PC-9 (cell line): ENCODE results near the gene RPL31. TPM values are rescaled to one million over a fixed set of nuclear protein-coding genes. Genes with fewer than 3 reads are reported as not detected.

Experiments used
- BruUV-seq: library from RNA; stranded (reverse); fragments of 400-500 nt; replicated peaks from 2 replicates; lab custom pipeline; 2021; lab: Mats Ljungman, UMichigan
- CTCF ChIA-PET: fragments of 300-600 bp; sonication (Branson Sonifier 250); formaldehyde crosslinking; loops from one replicate; lab custom pipeline; 2022; ENCODE audit warnings: antibody characterized with exemption; lab: Charles Lee
- POLR2A ChIA-PET: fragments of 300-600 bp; sonication (Branson Sonifier 250); formaldehyde crosslinking; loops from one replicate; lab custom pipeline; 2022; ENCODE audit warnings: antibody characterized with exemption; ENCODE audit not compliant: unreplicated experiment; lab: Charles Lee
- DNase-seq, 2 experiments: peaks; one replicate each; pipeline versions ENCODE4 v3.0.0 to v3.0.0-alpha.2; 2015 to 2022; ENCODE audit warnings: mixed read lengths in 1 of 2
- H2AFZ ChIP-seq: fragments of 200-600 bp; sonication (generic); 2 replicates; pipeline ENCODE4 v1.8.1; 2017; ENCODE audit warnings: antibody characterized with exemption
- H3F3A ChIP-seq: fragments of 200-600 bp; sonication (generic); 2 replicates; pipeline ENCODE4 v1.8.1; 2017; ENCODE audit warnings: antibody characterized with exemption, mild to moderate bottlenecking, low read depth; ENCODE audit not compliant: insufficient read depth
- H3K27ac ChIP-seq: fragments of 200-600 bp; sonication (generic); 2 replicates; pipeline ENCODE4 v1.6.1; 2016; ENCODE audit warnings: mixed run types
- H3K27me3 ChIP-seq: fragments of 200-600 bp; sonication (generic); 2 replicates; pipeline ENCODE4 v1.6.1; 2016; ENCODE audit warnings: low read depth, mixed run types; ENCODE audit not compliant: insufficient read depth
- H3K36me3 ChIP-seq: fragments of 200-600 bp; sonication (generic); 2 replicates; pipeline ENCODE4 v1.6.1; 2016; ENCODE audit warnings: low read depth, mixed run types
- H3K4me1 ChIP-seq: fragments of 200-600 bp; sonication (generic); replicated peaks from 2 replicates; pipeline ENCODE4 v1.6.1; 2016; ENCODE audit warnings: mixed run types; ENCODE audit not compliant: insufficient read depth
- H3K4me2 ChIP-seq: fragments of 200-600 bp; sonication (generic); 2 replicates; pipeline ENCODE4 v1.6.1; 2017; ENCODE audit warnings: mixed run types
- H3K4me3 ChIP-seq: fragments of 200-600 bp; sonication (generic); 2 replicates; pipeline ENCODE4 v1.6.1; 2016; ENCODE audit warnings: mixed run types
- H3K79me2 ChIP-seq: fragments of 200-600 bp; sonication (generic); 2 replicates; pipeline ENCODE4 v1.6.1; 2017; ENCODE audit warnings: low read depth, mixed run types
- H3K9me2 ChIP-seq: fragments of 200-600 bp; sonication (generic); 2 replicates; pipeline ENCODE4 v1.8.1; 2017; ENCODE audit warnings: mild to moderate bottlenecking; ENCODE audit not compliant: insufficient read depth
- H3K9me3 ChIP-seq: fragments of 200-600 bp; sonication (generic); 2 replicates; pipeline ENCODE4 v1.8.1; 2016; ENCODE audit warnings: low read depth; ENCODE audit not compliant: insufficient read depth
- H4K20me1 ChIP-seq: fragments of 200-600 bp; sonication (generic); 2 replicates; pipeline ENCODE4 v1.8.1; 2017; ENCODE audit not compliant: insufficient read depth
- CTCF ChIP-seq: fragments of 200-600 bp; sonication (generic); conservative IDR thresholded peaks from 2 replicates; pipeline ENCODE4 v1.6.1; 2017; ENCODE audit warnings: mixed run types, antibody characterized with exemption, mild to moderate bottlenecking, moderate library complexity
- EZH2 ChIP-seq: fragments of 200-600 bp; sonication (generic); IDR thresholded peaks from 2 replicates; pipeline ENCODE4 v1.8.0; 2017; ENCODE audit warnings: antibody characterized with exemption, low read depth
- intact Hi-C: fragments of 100-400 bp; cut with micrococcal nuclease; formaldehyde crosslinking; loops from one replicate; pipeline ENCODE4 v1.10.0; 2022; ENCODE audit not compliant: unreplicated experiment
- total RNA-seq: library from RNA; stranded (reverse); gene quantifications from 2 replicates; pipeline ENCODE4 v1.2.3, GENCODE V29; 2021

The RPL31 gene
- total RNA-seq, 1 experiment from 2014 or later = 1,251 TPM

GRCh38 chr2:100965596-100965995 is 36.5 kb upstream of the RPL31 start:
- POLR2A ChIA-PET = no interaction called here
- no TSS peak for BruUV-seq
- CTCF ChIA-PET = no interaction called here
- Histone ChIP-seq H3K4me3 (no peak overlapping the region), H3K4me1 (no peaks in the 10 kb centered on the region), H4K20me1 (no peaks in the 10 kb centered on the region), H3K27ac (no peak overlapping the region), H3K36me3 (peaks cover 24% of the 10 kb centered on the region), H3F3A (peaks cover 3% of the 10 kb centered on the region; the same call in 1 of the 2 replicates), H3K9me3 (no peaks in the 10 kb centered on the region), H2AFZ (no peak overlapping the region), H3K79me2 (no peaks in the 10 kb centered on the region), H3K9me2 (no peaks in the 10 kb centered on the region), H3K4me2 (no peak overlapping the region), H3K27me3 (no peaks in the 10 kb centered on the region)
- no peak for DNase-seq
- no peak for TF ChIP-seq EZH2
- intact Hi-C loops = no loop called here

- BruUV-seq = no TSS peak
- Histone ChIP-seq H4K20me1 (no peaks in the 10 kb centered on the region), H3K4me3 (no peak overlapping the region), H3K9me2 (no peaks in the 10 kb centered on the region), H3K4me1 (no peaks in the 10 kb centered on the region), H3K9me3 (no peaks in the 10 kb centered on the region), H3K27me3 (no peaks in the 10 kb centered on the region), H3K36me3 (peaks cover 31% of the 10 kb centered on the region), H3K4me2 (no peak overlapping the region), H3K79me2 (no peaks in the 10 kb centered on the region), H3K27ac (no peak overlapping the region), H2AFZ (no peak overlapping the region), H3F3A (0 out of 2 replicates have a peak, but pooled peaks cover 3% of the 10 kb centered on the region)
- CTCF ChIA-PET = no interaction called here
- POLR2A ChIA-PET = no interaction called here
- TF ChIP-seq CTCF (no peak), EZH2 (no peak)
- intact Hi-C loops = no loop called here
- no peak for DNase-seq
Measured at GRCh38 chr2:100967716-100968115, 34.4 kb upstream of the RPL31 start.

- no TSS peak for BruUV-seq
- CTCF ChIA-PET = no interaction called here
- H4K20me1 ChIP-seq = no peaks in the 10 kb centered on the region
- H3K9me2 ChIP-seq = no peaks in the 10 kb centered on the region
- no peak overlapping the region for H3K27ac ChIP-seq
- H3K4me3 ChIP-seq = no peak overlapping the region
- H3K79me2 ChIP-seq = no peaks in the 10 kb centered on the region
- no peak for TF ChIP-seq CTCF
- TF ChIP-seq EZH2 = no peak
- intact Hi-C loops = no loop called here
- H3F3A ChIP-seq = 0 out of 2 replicates have a peak, but pooled peaks cover 3% of the 10 kb centered on the region
- no peak overlapping the region for H3K4me2 ChIP-seq
- no peaks in the 10 kb centered on the region for H3K4me1 ChIP-seq
- no peak overlapping the region for H2AFZ ChIP-seq
- no peak for DNase-seq
- no peaks in the 10 kb centered on the region for H3K27me3 ChIP-seq
- POLR2A ChIA-PET = no interaction called here
- H3K9me3 ChIP-seq = no peaks in the 10 kb centered on the region
- H3K36me3 ChIP-seq = peaks cover 32% of the 10 kb centered on the region
Measured at GRCh38 chr2:100968146-100969145, 33.6 kb upstream of the RPL31 start.
